ENCODE measurements around the gene APAF1.
A peak's percentile ranks its signal among the peaks of the same experiment; 100 is the strongest.

APAF1 gene

GRCh38 chr12:98660521-98660920, 15.4 kb downstream of the APAF1 start:
- DNase-seq = no peak

DNA sequence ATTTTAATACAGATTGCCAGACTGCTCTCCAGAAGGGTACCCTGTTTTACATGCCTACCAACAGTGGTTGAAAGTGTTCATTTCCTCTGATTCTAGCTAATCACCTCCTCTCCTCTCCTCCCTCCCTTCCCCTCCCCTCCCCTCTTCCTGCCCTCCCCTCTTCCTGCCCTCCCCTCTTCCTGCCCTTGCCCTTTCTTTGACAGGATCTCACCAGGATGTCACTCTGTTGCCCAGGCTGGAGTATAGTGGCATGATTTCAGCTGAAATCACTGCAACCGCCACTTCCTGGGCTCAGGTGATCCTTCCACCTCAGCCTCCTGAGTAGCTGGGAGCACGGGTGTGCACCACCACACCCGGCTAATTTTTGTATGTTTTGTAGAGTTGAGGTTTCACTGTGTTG, 24.7 kb downstream of the APAF1 start:
- no peak for DNase-seq

DNA sequence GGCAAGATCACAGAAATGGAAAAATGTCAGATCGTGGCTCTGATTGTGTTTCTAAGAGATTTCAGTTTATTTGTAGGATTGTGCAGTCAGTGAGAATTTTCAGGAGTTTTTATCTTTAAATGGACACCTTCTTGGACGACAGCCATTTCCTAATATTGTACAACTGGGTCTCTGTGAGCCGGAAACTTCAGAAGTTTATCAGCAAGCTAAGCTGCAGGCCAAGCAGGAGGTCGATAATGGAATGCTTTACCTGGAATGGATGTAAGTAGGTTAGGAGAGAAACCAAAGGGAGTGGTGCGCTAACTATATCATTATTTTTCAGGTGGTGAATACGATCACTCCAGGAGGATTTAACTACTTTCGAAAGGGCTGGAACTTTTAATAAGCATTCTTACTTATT, 26.4 kb downstream of the APAF1 start:
- no peak for DNase-seq

DNA sequence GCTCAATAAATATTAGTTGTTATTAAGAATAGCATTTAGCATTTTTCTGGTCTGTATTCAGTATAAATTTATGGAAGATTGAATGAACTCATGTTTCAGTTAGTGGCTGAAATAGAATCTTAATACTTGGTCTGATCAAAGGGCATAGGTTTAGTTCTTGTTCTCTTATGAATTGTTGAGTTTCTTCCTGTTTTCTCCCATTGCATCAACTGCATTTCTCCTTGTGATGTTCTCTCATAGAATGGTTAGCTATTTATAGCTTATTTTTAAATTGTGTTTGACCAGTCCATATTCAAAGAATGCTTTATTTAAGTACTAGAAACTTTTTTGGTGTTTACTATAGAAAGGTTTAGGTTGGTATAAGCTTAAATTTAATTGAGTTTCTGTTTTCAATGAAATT, 29.8 kb downstream of the APAF1 start:
- no peak for DNase-seq

GRCh38 chr12:98678236-98678945, 33.3 kb downstream of the APAF1 start:
- no peak for DNase-seq

GRCh38 chr12:98678946-98679610, 34.0 kb downstream of the APAF1 start:
- DNase-seq = no peak

GRCh38 chr12:98679611-98680005, 34.5 kb downstream of the APAF1 start:
- DNase-seq = no peak

- DNase-seq = no peak
These were observed 39.1 kb downstream of the APAF1 start for GRCh38 chr12:98684199-98684598.

DNA sequence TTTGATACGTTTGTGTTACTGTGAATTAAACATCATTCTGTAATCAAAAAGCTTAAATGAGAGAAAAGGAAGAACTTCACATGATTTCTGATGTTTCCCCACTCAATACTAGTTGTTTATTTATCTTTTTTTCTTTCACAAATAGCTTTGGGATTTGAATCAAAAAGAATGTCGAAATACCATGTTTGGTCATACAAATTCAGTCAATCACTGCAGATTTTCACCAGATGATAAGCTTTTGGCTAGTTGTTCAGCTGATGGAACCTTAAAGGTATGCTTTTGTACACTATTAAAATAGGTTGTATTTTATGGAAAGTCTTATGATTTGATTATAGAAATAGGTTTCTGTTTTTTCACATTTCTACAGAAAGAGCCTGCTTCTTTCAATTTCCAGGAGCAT, 41.5 kb downstream of the APAF1 start:
- DNase-seq = no peak

DNA sequence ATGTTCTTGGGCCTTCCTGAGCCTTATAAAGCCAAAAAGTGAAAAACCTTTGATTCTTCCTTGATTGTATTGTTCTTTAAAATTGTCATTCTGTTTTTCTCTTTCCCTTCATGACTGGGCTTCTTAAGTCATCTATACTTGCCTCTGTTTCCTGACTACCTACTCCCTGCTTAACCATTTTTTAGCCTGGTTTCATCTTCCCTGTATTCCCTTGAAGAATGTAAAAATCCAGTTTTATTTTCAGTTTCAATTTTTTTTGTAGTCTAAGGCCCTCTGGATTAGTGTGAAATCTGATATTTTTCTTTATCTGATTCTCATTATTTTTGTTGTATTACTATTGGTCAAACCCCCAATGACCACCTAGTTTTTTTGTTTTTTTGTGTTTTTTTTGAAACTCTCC, 46.3 kb downstream of the APAF1 start:
- DNase-seq = no peak

GRCh38 chr12:98696036-98696646, 51.1 kb downstream of the APAF1 start:
- DNase-seq = no peak

DNA sequence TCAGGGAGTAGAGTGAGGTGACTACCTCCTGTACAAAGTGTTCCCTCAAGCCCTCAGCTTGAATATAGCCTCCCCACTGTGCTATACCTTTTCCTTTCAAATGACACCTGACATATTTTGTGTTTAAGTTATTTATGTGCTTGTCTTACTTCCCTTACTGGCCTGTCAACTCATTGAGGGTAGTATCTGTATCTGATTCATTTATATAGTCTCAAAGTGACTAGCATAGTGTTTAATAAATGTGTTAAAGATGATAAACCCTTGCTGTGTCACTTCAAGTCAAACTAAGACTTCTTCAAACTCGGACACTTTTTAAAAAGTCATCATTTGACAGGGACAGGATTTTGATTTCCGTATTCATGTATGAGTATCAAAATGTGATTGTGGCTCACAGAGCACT, 52.1 kb downstream of the APAF1 start:
- DNase-seq = no peak

GRCh38 chr12:98698603-98699463, 53.7 kb downstream of the APAF1 start:
- DNase-seq = peak; percentile 56 to 59

GRCh38 chr12:98699586-98699985, 54.5 kb downstream of the APAF1 start:
- peak; percentile 32 to 57 for DNase-seq

- no peak for DNase-seq
These were observed 56.1 kb downstream of the APAF1 start for GRCh38 chr12:98701166-98701565.

GRCh38 chr12:98709022-98709421, 63.9 kb downstream of the APAF1 start:
- DNase-seq = no peak

DNA sequence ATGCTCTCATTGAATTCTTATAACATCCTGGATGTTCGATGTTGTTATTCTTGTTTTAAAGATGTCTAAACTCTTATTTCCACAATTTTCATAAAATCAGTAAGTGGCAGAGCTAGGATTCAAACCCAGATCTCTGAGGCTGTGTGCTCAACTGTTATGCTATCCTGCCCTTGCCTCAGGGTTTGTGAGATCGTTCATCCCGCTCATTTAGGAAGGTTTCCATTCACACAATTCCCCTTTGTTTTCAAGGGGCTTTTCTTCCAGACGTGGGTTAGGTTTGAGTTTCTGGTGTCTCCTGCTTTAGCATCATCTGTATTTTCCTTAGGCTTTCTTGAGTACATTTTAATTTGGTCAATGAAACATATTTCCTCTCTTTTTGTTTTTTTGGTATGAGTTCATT, 69.3 kb downstream of the APAF1 start:
- no peak for DNase-seq

- DNase-seq = no peak
These were observed 74.7 kb downstream of the APAF1 start for GRCh38 chr12:98719515-98720504.

DNA sequence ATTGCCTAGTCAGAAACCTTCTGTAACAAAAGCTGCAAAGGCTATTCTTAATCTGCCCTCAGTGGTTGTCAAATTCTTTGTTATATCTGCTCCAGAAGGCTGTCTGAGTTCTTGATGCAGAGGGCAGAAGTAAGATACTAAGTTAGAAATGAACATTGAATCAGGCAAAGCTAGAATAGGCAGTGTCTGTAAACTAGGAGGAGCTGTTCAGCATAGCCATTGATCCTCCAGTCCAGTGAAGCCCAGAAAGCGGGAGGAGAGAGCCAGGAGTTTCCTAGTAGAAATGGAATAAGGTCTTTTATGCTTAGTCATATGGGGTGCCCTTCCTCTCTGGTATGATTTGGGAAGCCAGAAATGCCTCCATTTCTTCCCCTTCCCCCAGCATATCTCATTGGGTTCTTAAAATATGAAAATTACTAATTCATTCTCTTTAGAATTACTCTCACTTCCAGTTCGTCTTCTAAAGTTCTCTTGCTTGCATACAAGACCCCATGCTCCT, 76.2 kb downstream of the APAF1 start:
- no peak for DNase-seq

DNA sequence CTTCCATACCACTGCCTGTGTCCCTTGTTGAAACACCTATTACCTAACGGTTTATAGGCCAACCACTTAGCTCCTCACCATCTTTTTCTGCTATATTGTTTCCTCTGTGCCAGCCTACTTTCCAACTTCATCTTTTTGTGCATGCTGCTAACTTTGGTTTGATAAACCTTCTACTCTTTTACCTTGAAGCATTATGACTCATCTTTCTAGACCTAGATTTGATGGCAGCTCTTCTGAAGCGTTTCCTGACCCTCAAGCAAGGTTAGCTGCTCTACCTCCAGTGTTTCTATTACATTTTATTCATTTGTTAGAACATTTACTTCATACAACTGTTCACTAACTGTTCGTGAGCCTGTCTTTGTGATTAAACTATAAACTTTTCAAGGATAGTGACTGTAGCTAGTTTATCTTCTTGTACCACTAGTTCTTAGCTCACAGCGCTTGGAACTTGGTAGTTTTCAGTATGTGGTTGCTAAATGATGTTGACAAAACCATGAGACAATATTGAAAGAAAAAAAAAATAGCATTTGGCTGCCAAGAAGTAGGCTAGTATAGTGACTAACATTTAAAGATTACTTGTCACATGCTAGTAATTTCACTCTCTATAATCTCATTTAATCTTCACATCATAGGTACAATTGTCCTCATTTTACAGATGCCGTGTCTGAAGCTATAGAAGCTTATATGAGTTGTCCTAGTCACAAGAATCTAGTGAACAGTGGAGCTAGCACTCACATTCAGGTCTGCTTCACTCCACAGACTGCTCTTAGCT, 79.5 kb downstream of the APAF1 start:
- no peak for DNase-seq

All from AML-193 (cell line).